ENCODE results near the gene ADAMTSL2.

Gene ADAMTSL2

GRCh38 chr9:133536080-133536479, 1.6 kb downstream of the ADAMTSL2 start:
- DNase-seq: no peak

DNA sequence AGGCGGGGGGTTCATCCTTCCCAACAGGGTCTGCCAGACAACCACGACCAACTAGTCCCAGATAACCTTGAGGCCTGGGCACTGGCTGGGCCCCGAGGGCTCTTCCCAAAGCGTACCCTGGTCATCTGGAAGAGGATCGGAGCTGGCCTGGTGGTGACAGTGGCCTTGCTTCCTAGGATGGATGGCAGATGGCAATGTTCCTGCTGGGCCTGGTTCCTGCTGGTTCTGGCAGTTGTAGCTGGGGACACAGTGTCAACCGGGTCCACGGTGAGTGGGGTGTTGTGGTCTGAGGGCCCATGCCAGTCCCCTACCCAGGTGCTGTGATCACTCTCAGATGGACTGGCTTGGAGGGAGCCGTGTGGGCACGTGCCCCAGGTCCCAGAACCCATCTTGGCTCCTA, 2.0 kb downstream of the ADAMTSL2 start:
- no peak for DNase-seq

DNA sequence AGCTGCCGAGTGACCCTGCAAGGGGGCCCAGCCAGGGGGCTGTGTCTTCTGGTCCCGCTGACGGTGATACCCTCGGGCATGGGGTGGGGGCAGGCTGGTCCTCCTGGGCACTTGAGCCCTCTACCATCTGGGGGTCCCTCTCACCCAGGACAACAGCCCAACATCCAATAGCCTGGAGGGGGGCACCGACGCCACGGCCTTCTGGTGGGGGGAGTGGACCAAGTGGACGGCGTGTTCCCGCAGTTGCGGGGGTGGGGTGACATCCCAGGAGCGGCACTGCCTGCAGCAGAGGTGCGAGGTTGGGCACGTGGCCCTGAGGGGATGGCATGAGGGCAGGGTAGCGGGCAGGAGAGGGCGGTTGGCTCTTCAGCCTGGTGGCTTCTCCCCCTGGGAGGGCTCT, 2.8 kb downstream of the ADAMTSL2 start:
- DNase-seq: no peak

DNA sequence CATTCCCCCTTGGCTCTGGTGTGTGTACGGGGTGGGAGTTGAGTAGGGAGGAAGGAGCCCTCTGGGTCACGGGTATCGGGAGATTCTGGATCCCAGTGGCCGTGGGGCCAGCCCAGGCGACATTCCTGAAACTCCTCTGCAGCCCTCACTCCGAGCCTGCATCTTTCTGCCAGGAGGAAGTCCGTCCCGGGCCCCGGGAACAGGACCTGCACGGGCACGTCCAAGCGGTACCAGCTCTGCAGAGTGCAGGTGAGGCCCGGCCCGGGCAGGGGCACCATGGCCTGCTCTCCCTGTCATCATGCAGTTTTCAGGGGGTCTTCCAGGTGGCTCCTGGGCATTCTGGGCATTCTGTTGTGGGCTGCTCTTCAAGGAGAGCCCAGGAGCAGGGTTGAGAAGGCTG, 3.7 kb downstream of the ADAMTSL2 start:
- DNase-seq: no peak

DNA sequence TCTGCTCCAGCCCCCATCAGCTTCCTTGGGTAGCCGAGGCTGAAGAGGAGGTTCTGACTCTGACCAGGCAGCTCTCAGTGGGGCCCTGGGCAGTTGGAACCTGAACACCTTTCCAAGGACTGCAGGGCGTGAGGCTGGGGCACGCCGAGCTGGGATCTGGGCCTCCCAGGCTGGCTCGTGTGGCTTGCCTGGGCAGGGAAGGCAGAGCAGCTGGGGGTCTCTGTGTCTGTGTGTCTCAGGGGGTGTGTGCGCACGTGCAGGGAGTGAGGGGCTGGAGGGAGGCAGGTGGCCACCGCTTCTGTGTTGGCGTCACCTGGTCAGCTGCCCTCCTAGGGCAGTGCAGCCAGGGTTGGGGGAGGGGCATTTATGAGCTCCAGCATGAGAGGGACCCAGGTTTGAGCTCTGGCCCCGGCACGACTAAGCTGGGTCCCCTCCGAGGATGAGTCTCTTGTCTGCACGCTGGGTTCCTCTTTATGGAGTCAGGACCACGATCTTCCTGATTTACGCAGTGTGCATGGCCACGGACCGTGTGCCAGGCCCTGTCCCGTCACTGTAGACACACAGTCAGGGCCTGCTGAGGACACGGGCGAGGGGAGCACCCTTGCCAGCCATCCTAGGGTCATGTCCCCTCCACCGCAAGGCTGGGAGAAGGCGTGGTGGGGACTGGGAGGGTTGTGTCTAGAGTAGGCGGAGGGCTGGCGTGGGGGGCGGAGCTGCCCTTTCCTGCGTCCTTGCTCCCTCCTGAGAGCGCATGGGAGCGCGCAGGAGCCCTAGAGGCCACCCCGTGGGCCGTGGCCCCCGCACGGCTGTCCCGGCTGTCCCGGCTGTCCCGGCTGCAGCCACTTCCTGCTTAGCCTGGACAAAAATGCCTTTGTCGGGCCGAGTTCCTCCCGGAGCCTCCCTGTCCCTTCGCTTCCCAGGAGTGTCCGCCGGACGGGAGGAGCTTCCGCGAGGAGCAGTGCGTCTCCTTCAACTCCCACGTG, 4.6 kb downstream of the ADAMTSL2 start:
- no peak for DNase-seq

DNA sequence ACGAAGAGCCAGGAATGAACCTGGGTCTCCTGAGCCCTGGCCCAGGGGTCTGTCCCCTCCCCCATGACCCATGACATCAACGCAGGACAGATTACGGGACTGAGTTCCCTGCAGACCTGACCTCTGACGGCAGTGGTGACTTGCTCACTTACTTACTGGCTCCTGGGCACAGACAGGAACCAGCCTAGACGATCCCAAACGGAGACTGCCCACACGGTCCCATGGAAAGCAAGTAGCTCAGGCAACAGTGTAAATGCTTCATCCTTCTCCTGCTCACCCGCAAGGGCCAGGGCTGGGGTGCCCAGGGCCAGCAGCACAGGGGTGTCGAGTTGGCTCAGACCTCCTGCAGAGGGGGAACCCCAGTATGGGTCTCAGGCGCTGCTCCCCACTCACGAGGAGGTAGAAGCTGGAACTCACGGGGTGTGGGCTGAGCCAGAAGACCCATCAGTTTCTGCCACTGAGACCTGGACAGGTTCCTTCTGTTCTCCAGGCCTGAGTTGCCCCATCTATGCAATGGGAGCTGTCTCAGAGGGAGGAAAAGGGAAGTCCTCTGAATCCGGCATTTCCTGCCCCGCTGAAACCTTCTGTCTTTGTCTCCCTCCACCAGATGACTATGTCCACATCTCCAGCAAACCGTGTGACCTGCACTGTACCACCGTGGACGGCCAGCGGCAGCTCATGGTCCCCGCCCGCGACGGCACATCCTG, 5.6 kb downstream of the ADAMTSL2 start:
- no peak for DNase-seq

DNA sequence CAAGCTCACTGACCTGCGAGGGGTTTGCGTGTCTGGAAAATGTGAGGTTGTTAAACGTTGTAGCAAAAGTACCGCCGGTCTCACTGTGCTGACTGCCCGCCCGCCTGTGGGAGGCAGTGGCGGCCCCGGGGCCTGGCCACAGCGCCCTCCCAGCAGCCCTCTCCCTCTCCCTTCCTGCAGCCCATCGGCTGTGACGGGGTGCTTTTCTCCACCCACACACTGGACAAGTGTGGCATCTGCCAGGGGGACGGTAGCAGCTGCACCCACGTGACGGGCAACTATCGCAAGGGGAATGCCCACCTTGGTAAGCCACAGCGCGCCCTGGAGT, 6.2 kb downstream of the ADAMTSL2 start:
- DNase-seq: no peak

DNA sequence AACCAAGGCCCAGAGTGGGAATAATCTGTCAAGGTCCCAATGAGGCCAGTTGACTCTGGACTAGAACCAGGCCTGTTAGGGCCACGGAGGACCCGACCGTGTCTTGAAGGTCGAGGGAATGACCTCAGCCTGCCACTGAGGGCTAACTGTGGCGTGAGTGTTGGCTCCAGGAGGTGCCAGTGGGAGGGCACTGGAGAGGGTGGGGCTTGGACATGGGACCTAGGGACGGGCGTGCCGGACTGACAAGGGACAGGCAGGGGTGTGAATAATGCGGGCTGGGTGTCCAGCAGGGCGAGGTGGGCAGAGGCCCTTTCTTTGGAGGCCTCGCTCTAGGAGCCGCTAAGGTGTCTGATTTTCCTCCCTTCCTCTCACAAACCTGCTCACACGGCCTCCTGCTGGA, 7.5 kb downstream of the ADAMTSL2 start:
- DNase-seq: no peak

- DNase-seq: no peak
Observed at GRCh38 chr9:133543772-133544467, 9.4 kb downstream of the ADAMTSL2 start.

DNA sequence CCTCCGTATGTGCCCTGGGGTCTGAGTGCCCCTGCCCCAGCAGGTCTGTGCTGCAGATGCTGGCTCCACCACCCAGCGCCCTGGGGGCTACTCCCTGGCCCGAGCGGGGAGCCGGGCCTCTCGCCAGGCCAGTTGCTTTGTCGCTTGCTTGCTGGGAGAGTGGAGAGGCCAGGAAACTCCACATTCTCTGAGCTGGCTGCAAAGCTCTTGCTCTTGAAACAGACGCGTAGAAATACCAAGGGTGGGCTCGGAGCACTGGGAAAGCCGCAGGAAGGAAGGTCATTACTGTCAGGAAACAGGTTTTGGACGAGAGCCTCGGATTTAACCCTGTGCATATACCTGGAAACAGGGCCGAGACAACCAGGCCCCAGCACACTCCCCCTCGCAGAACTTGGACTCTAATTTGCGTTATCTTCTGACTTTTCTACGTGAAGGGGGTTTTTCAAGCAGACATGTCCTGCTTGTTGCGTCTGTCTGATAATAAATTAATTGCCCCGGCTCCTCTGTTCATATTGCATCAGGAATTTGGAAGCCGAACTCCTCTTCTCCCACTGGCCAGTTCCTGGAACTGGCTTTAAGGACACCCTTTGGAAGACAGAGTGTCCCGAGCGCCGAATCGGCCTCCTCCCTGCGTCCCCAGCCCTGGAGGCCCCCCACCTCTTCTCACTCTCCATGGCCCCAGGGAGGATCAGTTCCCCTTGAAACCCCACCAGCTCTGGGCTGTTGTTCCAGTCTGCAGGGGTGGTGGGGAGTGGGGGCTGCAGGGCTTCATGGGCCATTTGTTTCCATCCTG, 11.2 kb downstream of the ADAMTSL2 start:
- DNase-seq: no peak

DNA sequence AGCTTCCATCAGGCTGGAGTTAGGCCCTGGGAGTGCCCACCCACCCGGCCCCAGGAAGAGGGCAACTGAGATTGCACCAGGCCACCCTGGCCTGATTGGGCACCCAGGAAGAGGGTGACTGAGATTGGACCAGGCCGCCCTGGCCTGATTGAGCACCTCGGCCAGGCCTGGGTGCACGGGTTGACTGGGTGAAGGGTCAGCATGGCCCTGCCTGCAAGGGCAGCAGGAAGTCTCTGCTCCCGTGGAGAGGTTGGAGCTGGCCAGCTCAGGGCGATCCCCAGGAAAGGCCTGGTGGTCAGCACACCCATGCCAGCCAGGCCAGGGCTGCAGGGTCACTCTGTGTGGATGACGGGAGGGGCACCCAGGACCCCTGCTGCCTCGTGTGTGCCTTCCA, 11.8 kb downstream of the ADAMTSL2 start:
- no peak for DNase-seq

DNA sequence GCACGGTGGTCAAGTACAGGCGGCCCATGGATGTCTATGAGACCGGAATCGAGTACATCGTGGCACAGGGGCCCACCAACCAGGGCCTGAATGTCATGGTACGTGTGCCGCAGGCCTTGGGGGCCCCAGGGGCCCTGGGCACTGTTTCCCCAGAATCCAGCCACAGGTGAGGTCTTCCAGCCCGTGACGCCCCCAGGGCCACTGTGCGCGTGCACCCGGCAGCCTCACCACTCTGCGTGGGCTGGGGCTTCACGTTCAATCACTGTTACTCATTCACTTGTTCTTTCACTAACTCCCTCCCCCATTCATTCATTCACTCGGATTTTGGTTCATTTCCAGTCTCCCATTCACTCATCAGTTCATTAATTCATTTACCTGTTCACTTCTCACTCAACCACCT, 12.6 kb downstream of the ADAMTSL2 start:
- DNase-seq: no peak

DNA sequence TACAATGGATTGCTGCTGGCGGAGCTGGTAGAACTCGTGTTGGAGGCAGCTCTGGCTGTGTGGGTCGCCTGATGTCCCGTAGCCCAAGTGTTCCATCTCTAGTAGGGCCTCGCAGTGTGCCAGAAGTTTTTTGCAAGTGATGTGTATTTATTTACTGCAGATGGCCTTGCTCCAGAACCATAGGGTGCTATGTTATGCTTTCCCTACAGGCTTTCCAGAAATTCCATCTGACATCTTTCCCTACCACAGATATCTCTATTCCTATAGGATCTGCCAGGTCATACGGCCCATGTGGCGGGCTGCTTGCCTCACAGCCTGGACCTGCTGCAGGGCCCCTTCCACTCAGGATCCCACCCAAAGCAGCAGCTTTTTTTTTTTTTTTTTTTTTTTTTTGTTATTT, 16.9 kb downstream of the ADAMTSL2 start:
- no peak for DNase-seq

GRCh38 chr9:133552236-133552635, 17.7 kb downstream of the ADAMTSL2 start:
- no peak for DNase-seq

- no peak for DNase-seq
Observed at GRCh38 chr9:133553123-133553522, 18.6 kb downstream of the ADAMTSL2 start.

DNA sequence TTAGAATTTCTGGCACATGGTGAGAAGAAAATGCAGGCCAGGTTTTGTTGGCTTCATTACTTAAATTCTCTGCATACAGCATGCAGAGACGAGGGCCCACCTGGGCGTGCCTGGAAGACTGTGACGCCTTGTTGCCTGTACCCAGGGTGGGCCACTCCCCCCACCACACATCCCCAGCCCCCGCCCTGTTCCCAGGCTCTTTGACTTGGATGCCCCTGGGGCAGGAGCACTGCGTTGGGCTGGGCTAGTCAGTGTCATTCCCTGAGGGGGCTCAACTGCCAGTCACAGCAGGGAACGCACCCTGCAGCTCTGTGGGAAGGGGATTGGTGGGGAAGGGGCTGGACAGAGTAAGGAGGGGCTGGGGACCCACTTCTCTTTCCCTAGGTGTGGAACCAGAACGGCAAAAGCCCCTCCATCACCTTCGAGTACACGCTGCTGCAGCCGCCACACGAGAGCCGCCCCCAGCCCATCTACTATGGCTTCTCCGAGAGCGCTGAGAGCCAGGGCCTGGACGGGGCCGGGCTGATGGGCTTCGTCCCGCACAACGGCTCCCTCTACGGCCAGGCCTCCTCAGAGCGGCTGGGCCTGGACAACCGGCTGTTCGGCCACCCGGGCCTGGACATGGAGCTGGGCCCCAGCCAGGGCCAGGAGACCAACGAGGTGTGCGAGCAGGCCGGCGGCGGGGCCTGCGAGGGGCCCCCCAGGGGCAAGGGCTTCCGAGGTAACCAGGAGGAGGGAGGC, 19.6 kb downstream of the ADAMTSL2 start:
- no peak for DNase-seq

GRCh38 chr9:133554729-133555128, 20.2 kb downstream of the ADAMTSL2 start:
- DNase-seq: no peak

DNA sequence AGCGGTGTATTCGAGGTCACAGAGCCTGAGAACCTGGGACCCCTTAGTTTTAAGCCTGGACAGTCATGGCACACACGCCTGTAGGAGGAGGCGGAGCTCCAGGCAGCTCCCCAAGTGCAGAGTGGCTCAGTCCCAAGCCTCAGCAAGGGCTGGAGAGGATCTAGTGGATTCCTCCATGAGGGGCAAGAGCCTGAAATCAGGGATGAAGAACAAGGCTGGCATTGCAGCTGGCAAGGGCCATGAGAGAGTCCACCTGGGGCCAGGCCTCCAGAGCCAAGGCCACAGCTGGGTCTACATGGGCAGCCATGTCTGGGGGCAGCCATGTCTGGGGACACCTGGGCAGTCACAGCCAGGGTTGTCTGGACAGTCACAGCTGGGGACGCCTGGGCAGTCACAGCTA, 21.9 kb downstream of the ADAMTSL2 start:
- DNase-seq: no peak

DNA sequence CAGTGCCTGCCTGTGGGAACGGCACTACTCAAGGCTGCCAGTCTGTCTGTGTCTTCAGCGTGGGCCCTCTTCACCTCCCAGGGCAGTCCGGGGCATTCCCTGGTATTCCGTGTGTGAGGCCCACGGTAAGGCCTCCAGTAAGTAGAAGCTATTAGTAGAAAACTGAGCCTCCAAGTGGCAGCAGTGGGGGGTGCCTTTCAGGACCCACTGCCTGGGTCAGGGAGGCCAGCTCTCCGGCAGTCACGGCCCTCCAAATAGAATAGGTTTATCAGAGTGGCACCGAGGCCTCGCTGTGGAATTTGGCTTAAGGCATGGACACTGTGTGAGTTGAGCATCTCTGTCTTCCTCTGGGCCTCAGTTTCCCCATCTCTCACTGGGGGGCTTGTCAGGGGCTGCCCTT, 23.1 kb downstream of the ADAMTSL2 start:
- no peak for DNase-seq

- no peak for DNase-seq
Observed at GRCh38 chr9:133558191-133559126, 24.0 kb downstream of the ADAMTSL2 start.

DNA sequence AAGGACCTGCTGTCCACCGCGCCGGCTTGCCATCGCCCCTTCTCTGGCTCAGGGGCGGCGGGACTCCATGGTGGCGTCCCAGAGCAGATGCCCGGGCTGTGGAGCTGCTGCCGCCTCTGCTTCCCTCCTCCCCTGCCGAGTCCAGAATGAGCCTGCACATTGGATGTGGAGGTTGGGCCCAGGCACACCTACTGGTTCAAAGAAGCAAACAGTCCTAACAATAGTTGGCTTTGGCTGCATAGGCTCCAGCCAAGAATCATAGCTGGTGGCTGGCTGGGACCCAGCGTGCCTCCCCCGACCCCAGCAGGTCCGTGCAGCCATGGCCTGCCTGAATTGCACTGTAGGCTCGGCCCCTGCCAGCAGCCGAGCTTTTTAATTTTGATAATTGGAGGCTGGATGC, 25.8 kb downstream of the ADAMTSL2 start:
- DNase-seq: no peak

Data from NCI-H1048 (cell line).